HepG2 (cell line): ENCODE measurements around the gene COPS7B.

Experiments used
- ETS1 ChIP-seq: sonication (generic); formaldehyde crosslinking; IDR thresholded peaks from 2 replicates; pipeline ENCODE4 v1.4.0; 2020; ENCODE audit warnings: missing genetic modification reagents
- FOXP1 ChIP-seq, 2 experiments: fragments of 450-650 bp in 1 of 2; IDR thresholded peaks; 2 replicates each; pipeline ENCODE4 v1.6.1; 2017 to 2018; ENCODE audit warnings: antibody characterized with exemption in 1 of 2
- NCOR1 ChIP-seq: fragments of 200-600 bp; sonication (generic); IDR thresholded peaks from 2 replicates; pipeline ENCODE4 v1.7.0; 2017; ENCODE audit warnings: antibody characterized with exemption, low read length, borderline replicate concordance
- TEAD2 ChIP-seq: sonication (generic); formaldehyde crosslinking; IDR thresholded peaks from 2 replicates; pipeline ENCODE4 v1.9.0; 2021; ENCODE audit warnings: missing genetic modification reagents
- ZNF660 ChIP-seq: sonication (generic); formaldehyde crosslinking; IDR thresholded peaks from 2 replicates; pipeline ENCODE4 v1.5.1; 2020; ENCODE audit warnings: mild to moderate bottlenecking, low read depth, missing genetic modification reagents, borderline replicate concordance
- ZNF770 ChIP-seq: sonication (generic); formaldehyde crosslinking; IDR thresholded peaks from 2 replicates; pipeline ENCODE4 v1.5.0; 2020; ENCODE audit warnings: mild to moderate bottlenecking, missing genetic modification reagents
- TF ChIP-seq, protein P1 (sequence below): IDR thresholded peaks from 2 replicates; pipeline ENCODE4 v1.6.1; 2016; ENCODE audit warnings: missing genetic modification reagents, missing compliant biosample characterization
- TF ChIP-seq, protein P2 (sequence below): sonication (generic); formaldehyde crosslinking; IDR thresholded peaks from 2 replicates; pipeline ENCODE4 v1.4.0; 2020; ENCODE audit warnings: missing genetic modification reagents
- TF ChIP-seq, protein P3 (sequence below): sonication (generic); formaldehyde crosslinking; IDR thresholded peaks from 2 replicates; pipeline ENCODE4 v1.8.1; 2022; ENCODE audit warnings: low read depth, mild to moderate bottlenecking, missing genetic modification reagents

DNA sequence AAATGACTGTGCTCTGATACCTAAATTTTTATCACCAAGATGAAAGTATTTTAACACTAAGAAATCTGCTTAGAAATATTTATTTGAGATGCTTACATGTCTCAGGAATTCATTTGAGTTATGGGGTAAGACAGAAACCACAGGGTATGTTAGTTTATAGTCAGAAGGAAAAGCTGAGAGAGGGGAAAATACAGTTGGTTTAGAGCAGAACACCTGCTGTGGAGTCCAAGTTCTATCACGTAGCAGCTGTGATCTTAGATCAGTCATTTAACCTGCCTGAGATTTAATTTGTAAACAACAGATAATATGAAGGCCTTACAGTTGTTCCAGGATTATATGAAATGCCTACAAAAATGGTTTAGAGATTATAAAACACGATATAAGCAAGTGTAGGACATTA, 34.2 kb upstream of the COPS7B start:
- TF ChIP-seq ZNF770 (no peak), TEAD2 (no peak), FOXP1 (IDR thresholded peaks at IDR 0.05) (no peak), FOXP1 (CRISPR knock-in tag; IDR thresholded peaks at IDR 0.05) (no peak), ETS1 (CRISPR knock-in tag) (no peak), ZNF660 (no peak), NCOR1 (no peak)
- TF ChIP-seq, protein P1, sequence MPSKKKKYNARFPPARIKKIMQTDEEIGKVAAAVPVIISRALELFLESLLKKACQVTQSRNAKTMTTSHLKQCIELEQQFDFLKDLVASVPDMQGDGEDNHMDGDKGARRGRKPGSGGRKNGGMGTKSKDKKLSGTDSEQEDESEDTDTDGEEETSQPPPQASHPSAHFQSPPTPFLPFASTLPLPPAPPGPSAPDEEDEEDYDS (CRISPR knock-in tag): no peak
- TF ChIP-seq, protein P2, sequence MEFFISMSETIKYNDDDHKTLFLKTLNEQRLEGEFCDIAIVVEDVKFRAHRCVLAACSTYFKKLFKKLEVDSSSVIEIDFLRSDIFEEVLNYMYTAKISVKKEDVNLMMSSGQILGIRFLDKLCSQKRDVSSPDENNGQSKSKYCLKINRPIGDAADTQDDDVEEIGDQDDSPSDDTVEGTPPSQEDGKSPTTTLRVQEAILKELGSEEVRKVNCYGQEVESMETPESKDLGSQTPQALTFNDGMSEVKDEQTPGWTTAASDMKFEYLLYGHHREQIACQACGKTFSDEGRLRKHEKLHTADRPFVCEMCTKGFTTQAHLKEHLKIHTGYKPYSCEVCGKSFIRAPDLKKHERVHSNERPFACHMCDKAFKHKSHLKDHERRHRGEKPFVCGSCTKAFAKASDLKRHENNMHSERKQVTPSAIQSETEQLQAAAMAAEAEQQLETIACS (CRISPR knock-in tag): no peak
- TF ChIP-seq, protein P3, sequence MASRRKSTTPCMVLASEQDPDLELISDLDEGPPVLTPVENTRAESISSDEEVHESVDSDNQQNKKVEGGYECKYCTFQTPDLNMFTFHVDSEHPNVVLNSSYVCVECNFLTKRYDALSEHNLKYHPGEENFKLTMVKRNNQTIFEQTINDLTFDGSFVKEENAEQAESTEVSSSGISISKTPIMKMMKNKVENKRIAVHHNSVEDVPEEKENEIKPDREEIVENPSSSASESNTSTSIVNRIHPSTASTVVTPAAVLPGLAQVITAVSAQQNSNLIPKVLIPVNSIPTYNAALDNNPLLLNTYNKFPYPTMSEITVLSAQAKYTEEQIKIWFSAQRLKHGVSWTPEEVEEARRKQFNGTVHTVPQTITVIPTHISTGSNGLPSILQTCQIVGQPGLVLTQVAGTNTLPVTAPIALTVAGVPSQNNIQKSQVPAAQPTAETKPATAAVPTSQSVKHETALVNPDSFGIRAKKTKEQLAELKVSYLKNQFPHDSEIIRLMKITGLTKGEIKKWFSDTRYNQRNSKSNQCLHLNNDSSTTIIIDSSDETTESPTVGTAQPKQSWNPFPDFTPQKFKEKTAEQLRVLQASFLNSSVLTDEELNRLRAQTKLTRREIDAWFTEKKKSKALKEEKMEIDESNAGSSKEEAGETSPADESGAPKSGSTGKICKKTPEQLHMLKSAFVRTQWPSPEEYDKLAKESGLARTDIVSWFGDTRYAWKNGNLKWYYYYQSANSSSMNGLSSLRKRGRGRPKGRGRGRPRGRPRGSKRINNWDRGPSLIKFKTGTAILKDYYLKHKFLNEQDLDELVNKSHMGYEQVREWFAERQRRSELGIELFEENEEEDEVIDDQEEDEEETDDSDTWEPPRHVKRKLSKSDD (CRISPR knock-in tag): no peak
